A549 treated with AZD9567 at 1 μM for 4 hours (cell line): ENCODE measurements around the gene NXPE3. TPM values are rescaled to one million over a fixed set of nuclear protein-coding genes. Genes with fewer than 3 reads are reported as not detected.

ENCODE experiments used
- total RNA-seq: library from RNA; stranded (reverse); fragments of 200-300 nt; extraction: Qiagen RNA extraction; gene quantifications from 5 replicates; pipeline ENCODE4 v1.2.3, GENCODE V29; 2022; ENCODE audit not compliant: insufficient read depth

Gene NXPE3
- total RNA-seq: 20.6 to 23.2 TPM (median 22.8 TPM) in 5 replicates

GRCh38 chr3:101779047-101779821, at the start of gene NXPE3:
NXPE3 (plus strand) TSS chr3:101779211; CDS start chr3:101785597, 6,386 bp downstream.

GRCh38 chr3:101848754-101849713, 70.0 kb downstream of the NXPE3 start, which contains the start of gene NFKBIZ:
NFKBIZ (plus strand) TSS chr3:101849514; CDS start chr3:101849629, 115 bp downstream.

Other genes with a start within 250 kb of the NXPE3 start
- gene TRMT10C, start 217.3 kb upstream of the NXPE3 start, total RNA-seq: 32.4 to 44.0 TPM (median 35.7 TPM) in 5 replicates
- 91.7 to 119 TPM (median 108 TPM) in 5 replicates for gene PCNP, start 205.0 kb upstream of the NXPE3 start, total RNA-seq
- gene ZBTB11, start 102.1 kb upstream of the NXPE3 start, total RNA-seq: 9.7 to 12.3 TPM (median 11.3 TPM) in 5 replicates
- 1,571 to 2,433 TPM (median 1,679 TPM) in 5 replicates for gene RPL24, start 92.5 kb upstream of the NXPE3 start, total RNA-seq
- gene CEP97, start 54.6 kb upstream of the NXPE3 start, total RNA-seq: 3.7 to 6.9 TPM (median 5.2 TPM) in 5 replicates
- 6.4 to 14.0 TPM (median 9.4 TPM) in 5 replicates for gene NFKBIZ, start 70.3 kb downstream of the NXPE3 start, total RNA-seq